NB4 (cell line): ENCODE measurements around the gene RTCA.

Experiments used
- DNase-seq: peaks from one replicate; pipeline ENCODE4 v3.0.0; 2010; ENCODE audit warnings: low read depth
- H3K4me3 ChIP-seq: one replicate; pipeline ENCODE4 v1.5.1; 2011; ENCODE audit warnings: mild to moderate bottlenecking, low read depth, low read length, moderate library complexity
- CTCF ChIP-seq: IDR thresholded peaks from one replicate; pipeline ENCODE4 v1.5.1; 2012; ENCODE audit warnings: low read depth, low read length
- MAX ChIP-seq: IDR thresholded peaks from 2 replicates; pipeline ENCODE4 v1.6.1; 2011; ENCODE audit warnings: low read depth, low read length
- MYC ChIP-seq: IDR thresholded peaks from 2 replicates; pipeline ENCODE4 v1.6.1; 2011; ENCODE audit warnings: low read depth, low read length
- POLR2A ChIP-seq: IDR thresholded peaks from 2 replicates; pipeline ENCODE4 v1.6.1; 2011; ENCODE audit warnings: mild to moderate bottlenecking; ENCODE audit not compliant: insufficient read length; ENCODE audit errors: extremely low read depth

Gene RTCA

DNA sequence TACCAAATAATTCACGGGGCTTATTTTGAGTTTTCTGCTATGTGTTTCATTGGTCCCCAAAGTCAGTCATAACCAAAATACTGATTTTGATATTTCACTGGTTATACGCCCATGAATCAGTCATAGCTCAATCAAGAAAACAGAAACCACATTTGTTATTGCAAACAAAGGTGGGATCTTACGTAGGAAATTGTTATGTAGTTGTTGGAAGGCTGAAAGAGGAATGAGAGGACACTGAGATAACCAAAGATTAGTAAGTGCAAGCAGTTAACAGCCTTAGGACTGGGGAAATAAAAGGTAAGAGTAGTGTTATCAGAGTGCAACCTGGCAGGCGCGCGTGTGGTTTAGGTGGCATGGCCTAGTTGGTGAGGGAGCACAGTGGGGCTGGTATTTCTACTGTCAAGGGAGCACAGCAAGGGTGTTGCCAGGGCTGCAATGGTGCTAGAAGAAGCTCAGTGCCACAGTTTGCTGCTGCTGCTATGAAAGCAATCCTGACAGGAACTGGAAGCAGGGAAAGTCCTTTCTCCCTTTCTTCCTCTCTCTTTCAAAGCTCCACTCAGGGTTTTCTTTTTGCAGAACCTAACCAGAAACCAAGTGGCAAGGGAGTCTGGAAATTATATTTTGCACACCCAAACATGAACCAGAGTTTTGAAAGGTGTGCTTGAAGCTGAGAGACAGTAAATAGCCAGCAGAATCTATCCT lies 33.7 kb downstream of the RTCA start:
- no peak overlapping the region for H3K4me3 ChIP-seq
- no peak for DNase-seq

GRCh38 chr1:100300691-100301090 lies 34.7 kb downstream of the RTCA start:
- TF ChIP-seq POLR2A, result no peak
- no peak for TF ChIP-seq CTCF
- TF ChIP-seq MYC, result no peak
- no peak for TF ChIP-seq MAX
- DNase-seq, result no peak
- H3K4me3 ChIP-seq, result no peak overlapping the region

More for the DNA sequence above, 33.7 kb downstream of the RTCA start:
- TF ChIP-seq MAX, result no peak
- TF ChIP-seq CTCF, result no peak
- no peak for TF ChIP-seq POLR2A
- no peak for TF ChIP-seq MYC

DNA sequence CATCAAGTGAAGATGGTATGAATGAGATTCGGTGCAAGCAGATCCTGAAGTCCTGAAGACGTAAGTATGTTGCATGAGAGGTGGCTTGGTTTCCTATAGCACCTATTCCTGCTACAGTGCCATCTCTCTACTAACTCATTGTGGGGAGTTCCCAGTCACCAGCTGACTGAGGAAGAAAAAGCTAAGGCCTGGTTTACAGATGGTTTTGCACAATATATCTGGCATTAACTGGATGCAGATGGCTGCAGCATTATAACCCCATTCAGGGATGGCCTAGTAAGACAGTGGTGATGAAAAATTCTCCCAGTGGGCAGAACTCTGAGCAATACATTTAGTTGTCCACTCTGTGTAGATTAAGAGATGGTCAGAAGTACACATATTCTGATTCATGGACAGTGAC lies 36.7 kb downstream of the RTCA start:
- TF ChIP-seq MAX (no peak), CTCF (no peak), POLR2A (no peak), MYC (no peak)
- no peak for DNase-seq
- no peak overlapping the region for H3K4me3 ChIP-seq

GRCh38 chr1:100304227-100304626 lies 38.2 kb downstream of the RTCA start:
- no peak overlapping the region for H3K4me3 ChIP-seq
- DNase-seq, result no peak
- TF ChIP-seq CTCF (no peak), MYC (no peak), POLR2A (no peak), MAX (no peak)

GRCh38 chr1:100304921-100305320 lies 38.9 kb downstream of the RTCA start:
- no peak overlapping the region for H3K4me3 ChIP-seq
- TF ChIP-seq POLR2A (no peak), CTCF (no peak), MAX (no peak), MYC (no peak)
- DNase-seq, result no peak
